Sigmoid colon (tissue), 7 donors: Measurements from ENCODE around the gene DAB2IP. TPM values are rescaled to one million over a fixed set of nuclear protein-coding genes. Genes with fewer than 3 reads are reported as not detected.

Experiments used
- DNase-seq: peaks from one replicate; pipeline ENCODE4 v3.0.0-alpha.2; 2019
- H3K27ac ChIP-seq, 4 donors: fragments of 200-600 bp; sonication (generic); one replicate each; pipeline ENCODE4 v1.5.1; 2016 to 2019; ENCODE audit warnings: mild to moderate bottlenecking in 1 of 4
- H3K27me3 ChIP-seq, 3 donors: fragments of 200-600 bp; sonication (generic); one replicate each; pipeline ENCODE4 v1.5.1; 2019; ENCODE audit warnings: mild to moderate bottlenecking in 1 of 3
- H3K36me3 ChIP-seq, 4 donors: fragments of 200-600 bp; sonication (generic); one replicate each; pipeline ENCODE4 v1.5.1; 2016 to 2019
- H3K4me1 ChIP-seq, 4 donors: fragments of 200-600 bp; sonication (generic); one replicate each; pipeline ENCODE4 v1.5.1; 2017 to 2019
- H3K4me3 ChIP-seq, 4 donors: fragments of 200-600 bp; sonication (generic); one replicate each; pipeline ENCODE4 v1.5.1; 2017 to 2019; ENCODE audit warnings: mild to moderate bottlenecking in 2 of 4, moderate library complexity in 1 of 4
- H3K9me3 ChIP-seq, 4 donors: fragments of 200-600 bp in 3 of 4; sonication (generic) in 3 of 4; one replicate each; pipeline versions ENCODE4 v1.5.1 to v1.6.1; 2013 to 2019
- CTCF ChIP-seq, 4 experiments: fragments of 450-650 bp in 3 of 4; fragments of 200-600 bp in 1 of 4; IDR thresholded peaks; one replicate each; pipeline ENCODE4 v1.5.1; 2016 to 2019; ENCODE audit warnings: antibody characterized with exemption in 4 of 4, mild to moderate bottlenecking in 3 of 4, moderate library complexity in 2 of 4
- EP300 ChIP-seq, 4 donors: sonication (generic); formaldehyde crosslinking; IDR thresholded peaks; one replicate each; pipeline ENCODE4 v1.6.1; 2017; ENCODE audit warnings: antibody characterized with exemption in 4 of 4
- POLR2A ChIP-seq, 2 donors: fragments of 450-650 bp; IDR thresholded peaks; one replicate each; pipeline ENCODE4 v1.6.1; 2016; ENCODE audit warnings: antibody characterized with exemption in 2 of 2, mild to moderate bottlenecking in 2 of 2, moderate library complexity in 2 of 2
- POLR2AphosphoS5 ChIP-seq, 4 donors: sonication (generic); formaldehyde crosslinking; IDR thresholded peaks; one replicate each; pipeline ENCODE4 v1.6.1; 2017; ENCODE audit warnings: antibody characterized with exemption in 4 of 4
- WGBS, 2 donors: extraction: QIAGEN DNeasy Blood & Tissue Kit; methylation state at CpG; one replicate each; pipeline ENCODE4 v1.1.7; 2013; 5-methylcytosine and 5-hydroxymethylcytosine counted together
- intact Hi-C: fragments of 100-400 bp; cut with DNase I; formaldehyde crosslinking; loops from one replicate; pipeline ENCODE4 v1.15.1; 2023
- polyA plus RNA-seq, 3 donors: library from polyadenylated mRNA; stranded (reverse); fragments of 200-250 nt; gene quantifications; one replicate each; pipeline ENCODE4 v1.2.3, GENCODE V29; 2013
- total RNA-seq, 4 donors: library from RNA; depleted of rRNA; stranded (reverse); fragments of >200 nt; gene quantifications; one replicate each; pipeline ENCODE4 v1.1.0, GENCODE V29; 2016
- donor health status: healthy with polysubstance abuse.
- donor health status: Bipolar disorder and iron deficiency.
- donor health status: healthy.

Gene DAB2IP
- total and polyA plus RNA-seq, 7 donors = 20.1 to 52.4 (median 34.7) TPM

- H3K4me3 ChIP-seq = no peak overlapping the region
- peaks cover 0 to 43% (median 37%) of the 10 kb centered on the region in 4 donors for H3K4me1 ChIP-seq
- 76 to 83% methylated on average over 11 of the region's 11 CpGs for WGBS, 2 donors
- TF ChIP-seq POLR2AphosphoS5 (IDR thresholded peaks at IDR 0.05) (no peak), POLR2A (IDR thresholded peaks at IDR 0.05) (no peak), EP300 (IDR thresholded peaks at IDR 0.05) (no peak), CTCF (IDR thresholded peaks at IDR 0.05) (no peak)
- H3K27ac ChIP-seq = peak overlapping the region in 2 of 4 donors; percentile 36 to 43
- H3K27me3 ChIP-seq = no peaks in the 10 kb centered on the region
- no peaks in the 10 kb centered on the region for H3K9me3 ChIP-seq
- intact Hi-C loops = no loop called here
- no peak for DNase-seq
- H3K36me3 ChIP-seq = no peaks in the 10 kb centered on the region
Observed at GRCh38 chr9:121662891-121663580, 11.6 kb downstream of the DAB2IP start.

- H3K27ac ChIP-seq = peak overlapping the region in 2 of 4 donors; percentile 36 to 43
Observed at GRCh38 chr9:121663591-121663990, 12.2 kb downstream of the DAB2IP start.

GRCh38 chr9:121666294-121666693 lies 14.9 kb downstream of the DAB2IP start:
- Histone ChIP-seq H3K27me3 (no peaks in the 10 kb centered on the region), H3K27ac (no peak overlapping the region), H3K4me3 (no peak overlapping the region), H3K36me3 (no peaks in the 10 kb centered on the region), H3K9me3 (no peaks in the 10 kb centered on the region), H3K4me1 (peaks cover 0 to 35% (median 26%) of the 10 kb centered on the region in 4 donors)
- no peak for DNase-seq
- intact Hi-C loops = no loop called here
- WGBS, 2 donors = 50 to 80% methylated on average over 8 of the region's 8 CpGs
- TF ChIP-seq EP300 (IDR thresholded peaks at IDR 0.05) (no peak), POLR2A (IDR thresholded peaks at IDR 0.05) (no peak), CTCF (IDR thresholded peaks at IDR 0.05) (no peak), POLR2AphosphoS5 (IDR thresholded peaks at IDR 0.05) (no peak)

More at GRCh38 chr9:121663591-121663990, 12.2 kb downstream of the DAB2IP start:
- intact Hi-C loops = no loop called here
- no peak for DNase-seq
- no peaks in the 10 kb centered on the region for H3K9me3 ChIP-seq
- TF ChIP-seq CTCF (IDR thresholded peaks at IDR 0.05) (no peak), EP300 (IDR thresholded peaks at IDR 0.05) (no peak), POLR2A (IDR thresholded peaks at IDR 0.05) (no peak), POLR2AphosphoS5 (IDR thresholded peaks at IDR 0.05) (no peak)
- no peak overlapping the region for H3K4me3 ChIP-seq
- no peaks in the 10 kb centered on the region for H3K36me3 ChIP-seq
- H3K27me3 ChIP-seq = no peaks in the 10 kb centered on the region
- H3K4me1 ChIP-seq = peaks cover 0 to 38% (median 33%) of the 10 kb centered on the region in 4 donors
- 81 to 83% methylated on average over 7 of the region's 7 CpGs for WGBS, 2 donors

GRCh38 chr9:121667214-121667613 lies 15.8 kb downstream of the DAB2IP start:
- no peak for DNase-seq
- H3K4me3 ChIP-seq = no peak overlapping the region
- intact Hi-C loops = no loop called here
- H3K27me3 ChIP-seq = no peaks in the 10 kb centered on the region
- WGBS, 2 donors = 16 to 73% methylated on average over 6 of the region's 6 CpGs
- TF ChIP-seq CTCF (IDR thresholded peaks at IDR 0.05) (no peak), POLR2AphosphoS5 (IDR thresholded peaks at IDR 0.05) (no peak), EP300 (IDR thresholded peaks at IDR 0.05) (no peak), POLR2A (IDR thresholded peaks at IDR 0.05) (no peak)
- no peaks in the 10 kb centered on the region for H3K36me3 ChIP-seq
- H3K27ac ChIP-seq = no peak overlapping the region
- peaks cover 0 to 31% (median 18%) of the 10 kb centered on the region in 4 donors for H3K4me1 ChIP-seq
- H3K9me3 ChIP-seq = no peaks in the 10 kb centered on the region
